GM21786 (cell line): Measurements from ENCODE around the gene PALM.
A peak's percentile ranks its signal among the peaks of the same experiment; 100 is the strongest.
"Not testable (repeated sequence)": the region's sequence is repeated elsewhere in the genome, so short reads cannot be mapped to it uniquely, and the experiment has no call there.

Experiments used
- ATAC-seq: cut with Tn5 transposase; IDR thresholded peaks from one replicate; pipeline ENCODE4 v1.9.1; 2021; ENCODE audit not compliant: unreplicated experiment

PALM gene

DNA sequence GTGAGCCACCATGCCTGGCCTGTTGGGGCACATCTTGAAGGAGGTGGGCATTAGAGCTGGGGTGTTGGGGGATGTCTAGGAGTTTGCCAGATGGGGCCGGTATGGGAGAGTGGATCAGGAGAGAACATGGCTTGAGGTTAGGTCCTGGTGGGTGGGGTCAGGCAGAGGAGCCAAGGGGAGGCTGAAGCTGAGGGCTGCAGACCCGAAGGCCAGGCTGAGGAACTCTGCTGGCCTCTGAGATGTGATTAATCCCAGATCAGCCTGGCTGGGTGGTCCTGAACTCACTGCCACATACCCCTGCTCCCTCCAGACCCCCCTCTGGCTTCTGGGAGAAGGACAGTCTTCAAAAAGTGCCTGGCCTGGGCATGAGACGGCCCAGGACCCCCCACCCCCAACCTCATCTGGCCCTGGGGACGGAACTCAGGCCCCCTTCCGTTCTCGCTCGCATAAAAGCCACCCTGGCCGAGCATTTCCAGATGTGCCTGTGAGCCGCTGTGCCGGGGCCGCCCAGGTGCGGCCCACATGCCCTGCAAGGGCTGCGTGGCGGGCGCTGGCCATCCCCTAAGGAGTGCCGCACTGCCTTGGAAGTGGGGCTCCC is 29.8 kb upstream of the PALM start:
- no peak for ATAC-seq

DNA sequence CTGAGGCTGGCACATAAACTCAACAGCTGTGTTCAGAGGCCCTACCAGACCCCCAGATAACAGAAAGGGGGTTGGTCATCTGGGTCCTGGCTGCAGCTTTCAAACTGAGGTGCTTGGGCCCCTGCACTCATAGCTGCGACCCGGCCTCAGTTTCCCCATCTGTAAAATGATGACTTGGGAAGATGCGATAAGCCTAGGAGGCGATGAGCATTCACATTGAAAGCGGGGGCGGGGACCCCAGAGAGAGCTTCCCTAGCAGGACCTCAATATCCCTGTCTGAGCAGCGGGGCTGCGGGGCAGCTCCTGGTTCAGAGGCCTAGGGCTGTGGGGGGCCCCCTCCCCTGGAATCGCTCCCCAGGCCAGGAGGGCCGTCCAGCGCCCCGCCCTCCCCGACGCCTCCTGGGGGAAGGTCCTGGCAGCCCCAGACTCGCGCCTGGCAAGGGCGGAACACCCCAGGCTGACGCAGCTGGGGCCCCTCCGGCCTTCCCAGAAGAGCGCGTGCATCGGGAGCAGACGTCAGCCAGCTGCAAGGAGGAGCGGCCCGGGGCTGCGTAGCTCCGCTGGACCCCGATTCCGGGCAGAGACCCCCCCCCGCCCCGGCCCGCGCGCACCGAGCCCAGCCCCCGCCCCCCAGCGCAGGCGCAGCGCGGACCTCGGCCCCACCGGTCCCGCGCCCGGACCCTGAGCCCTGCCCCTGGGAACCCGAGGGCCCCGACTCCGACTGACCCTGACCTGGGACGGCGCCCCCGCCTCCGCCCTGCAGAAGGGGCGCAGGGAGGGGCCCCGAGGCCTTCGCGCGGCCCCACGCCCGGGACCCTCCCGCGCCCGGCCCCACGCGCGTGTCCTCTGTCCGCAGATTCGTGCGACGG is 29.1 kb upstream of the PALM start:
- no peak for ATAC-seq

DNA sequence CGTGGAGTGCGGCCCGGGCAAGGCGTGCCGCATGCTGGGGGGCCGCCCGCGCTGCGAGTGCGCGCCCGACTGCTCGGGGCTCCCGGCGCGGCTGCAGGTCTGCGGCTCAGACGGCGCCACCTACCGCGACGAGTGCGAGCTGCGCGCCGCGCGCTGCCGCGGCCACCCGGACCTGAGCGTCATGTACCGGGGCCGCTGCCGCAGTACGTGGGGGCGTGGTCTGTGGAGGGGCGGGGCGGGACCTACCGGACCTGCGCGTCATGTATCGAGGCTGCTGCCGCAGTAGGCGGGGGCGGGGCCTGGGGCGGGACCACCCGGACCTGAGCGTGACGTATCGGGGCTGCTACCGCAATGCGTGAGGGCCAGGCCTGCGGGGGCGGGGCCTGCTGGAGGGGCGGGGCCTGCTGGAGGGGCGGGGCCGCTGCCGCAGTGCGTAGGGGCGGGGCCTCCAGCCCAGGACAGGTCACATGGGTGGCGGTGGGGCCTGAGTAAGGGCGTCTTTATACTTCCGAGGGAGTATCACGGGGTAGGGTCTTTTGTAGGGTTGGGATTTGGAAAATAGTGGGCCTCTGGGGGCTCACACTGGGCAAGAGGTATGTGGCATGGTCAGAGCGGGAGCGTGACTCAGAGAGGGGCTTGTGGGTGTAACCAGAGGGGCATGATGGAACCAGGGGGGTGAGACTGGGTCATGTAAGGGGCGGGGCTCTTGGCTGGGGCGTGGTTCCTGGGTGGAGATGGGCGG is 28.3 kb upstream of the PALM start:
- peak; percentile 72 for ATAC-seq

DNA sequence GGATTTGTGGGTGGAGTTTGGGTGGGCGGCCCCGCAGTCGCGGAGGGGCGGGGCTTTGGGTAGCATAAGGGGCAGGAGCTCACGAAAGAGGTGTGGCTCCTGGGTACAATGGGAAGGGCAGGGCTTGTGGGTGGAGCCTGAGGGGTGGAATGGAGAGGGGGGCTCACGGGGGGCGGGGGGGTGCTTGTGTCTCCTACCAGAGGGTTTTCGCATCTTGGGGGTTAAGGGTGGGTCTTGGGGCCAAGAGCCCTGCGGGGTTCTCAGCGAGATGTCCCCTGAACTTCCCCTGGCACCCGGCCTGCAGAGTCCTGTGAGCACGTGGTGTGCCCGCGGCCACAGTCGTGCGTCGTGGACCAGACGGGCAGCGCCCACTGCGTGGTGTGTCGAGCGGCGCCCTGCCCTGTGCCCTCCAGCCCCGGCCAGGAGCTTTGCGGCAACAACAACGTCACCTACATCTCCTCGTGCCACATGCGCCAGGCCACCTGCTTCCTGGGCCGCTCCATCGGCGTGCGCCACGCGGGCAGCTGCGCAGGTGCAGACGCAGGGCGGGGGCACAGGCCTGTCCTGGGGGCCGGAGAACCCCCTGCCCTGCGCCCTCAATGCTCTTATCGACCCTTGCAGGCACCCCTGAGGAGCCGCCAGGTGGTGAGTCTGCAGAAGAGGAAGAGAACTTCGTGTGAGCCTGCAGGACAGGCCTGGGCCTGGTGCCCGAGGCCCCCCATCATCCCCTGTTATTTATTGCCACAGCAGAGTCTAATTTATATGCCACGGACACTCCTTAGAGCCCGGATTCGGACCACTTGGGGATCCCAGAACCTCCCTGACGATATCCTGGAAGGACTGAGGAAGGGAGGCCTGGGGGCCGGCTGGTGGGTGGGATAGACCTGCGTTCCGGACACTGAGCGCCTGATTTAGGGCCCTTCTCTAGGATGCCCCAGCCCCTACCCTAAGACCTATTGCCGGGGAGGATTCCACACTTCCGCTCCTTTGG is 27.4 kb upstream of the PALM start:
- no peak for ATAC-seq

DNA sequence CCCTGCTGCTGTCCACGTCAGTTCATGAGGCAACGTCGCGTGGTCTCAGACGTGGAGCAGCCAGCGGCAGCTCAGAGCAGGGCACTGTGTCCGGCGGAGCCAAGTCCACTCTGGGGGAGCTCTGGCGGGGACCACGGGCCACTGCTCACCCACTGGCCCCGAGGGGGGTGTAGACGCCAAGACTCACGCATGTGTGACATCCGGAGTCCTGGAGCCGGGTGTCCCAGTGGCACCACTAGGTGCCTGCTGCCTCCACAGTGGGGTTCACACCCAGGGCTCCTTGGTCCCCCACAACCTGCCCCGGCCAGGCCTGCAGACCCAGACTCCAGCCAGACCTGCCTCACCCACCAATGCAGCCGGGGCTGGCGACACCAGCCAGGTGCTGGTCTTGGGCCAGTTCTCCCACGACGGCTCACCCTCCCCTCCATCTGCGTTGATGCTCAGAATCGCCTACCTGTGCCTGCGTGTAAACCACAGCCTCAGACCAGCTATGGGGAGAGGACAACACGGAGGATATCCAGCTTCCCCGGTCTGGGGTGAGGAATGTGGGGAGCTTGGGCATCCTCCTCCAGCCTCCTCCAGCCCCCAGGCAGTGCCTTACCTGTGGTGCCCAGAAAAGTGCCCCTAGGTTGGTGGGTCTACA is 25.9 kb upstream of the PALM start:
- ATAC-seq: no peak

DNA sequence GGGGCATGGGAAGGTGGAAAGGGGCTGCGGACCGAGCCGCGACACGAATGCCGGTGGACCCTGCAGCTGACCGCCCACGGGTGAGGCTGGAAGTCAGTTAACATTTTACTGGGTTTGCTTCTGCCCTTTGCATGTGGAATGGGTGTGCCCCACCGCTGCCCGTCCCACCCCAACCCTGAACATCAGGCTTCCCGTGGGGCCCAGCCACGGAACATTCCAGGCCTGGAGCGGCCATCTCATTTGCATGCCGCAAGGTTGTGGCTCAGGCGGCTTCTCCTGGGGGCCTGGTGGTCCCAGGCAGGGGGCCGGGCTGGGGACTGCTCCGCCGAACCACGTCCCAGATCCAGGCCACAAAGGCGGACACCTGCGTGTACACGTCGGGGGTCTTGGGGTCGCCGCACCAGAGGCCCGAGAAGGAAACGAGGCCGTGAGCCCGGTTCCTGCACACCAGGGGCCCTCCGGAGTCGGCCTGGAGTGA is 23.2 kb upstream of the PALM start:
- no peak for ATAC-seq

DNA sequence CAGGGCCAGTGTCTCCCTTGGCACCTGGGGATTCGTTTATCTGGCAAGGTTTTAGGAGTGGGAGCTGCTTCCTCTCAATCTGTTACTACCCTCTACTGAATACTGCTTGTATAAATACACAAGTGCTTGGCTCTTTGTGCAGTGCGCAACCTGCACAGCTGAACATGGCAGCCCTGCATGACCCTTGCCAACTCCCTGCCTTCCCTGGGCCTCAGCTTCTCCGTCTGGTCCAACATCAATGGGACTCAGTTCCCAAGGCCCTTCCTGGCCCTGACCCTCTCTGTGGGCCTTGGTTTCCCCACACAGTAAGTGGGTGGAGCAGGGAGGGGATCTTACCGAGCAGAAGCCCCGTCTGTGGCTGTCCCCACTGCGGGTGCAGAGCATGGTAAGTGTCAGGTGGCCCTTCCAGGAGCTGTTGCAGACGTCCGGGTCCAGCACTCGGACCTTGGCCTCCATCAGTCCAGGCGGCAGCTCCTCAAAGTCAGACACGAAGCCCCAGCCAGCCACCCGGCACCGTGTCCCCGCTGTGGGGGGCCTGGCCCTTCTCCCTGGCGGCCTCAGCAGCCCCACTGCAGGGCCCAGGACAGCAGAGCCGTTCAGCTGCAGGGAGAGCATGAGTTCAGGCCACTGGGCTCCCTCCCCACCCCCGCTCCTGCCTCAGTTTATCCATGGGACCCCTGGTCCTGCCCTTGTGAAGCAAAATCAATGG is 22.0 kb upstream of the PALM start:
- no peak for ATAC-seq

DNA sequence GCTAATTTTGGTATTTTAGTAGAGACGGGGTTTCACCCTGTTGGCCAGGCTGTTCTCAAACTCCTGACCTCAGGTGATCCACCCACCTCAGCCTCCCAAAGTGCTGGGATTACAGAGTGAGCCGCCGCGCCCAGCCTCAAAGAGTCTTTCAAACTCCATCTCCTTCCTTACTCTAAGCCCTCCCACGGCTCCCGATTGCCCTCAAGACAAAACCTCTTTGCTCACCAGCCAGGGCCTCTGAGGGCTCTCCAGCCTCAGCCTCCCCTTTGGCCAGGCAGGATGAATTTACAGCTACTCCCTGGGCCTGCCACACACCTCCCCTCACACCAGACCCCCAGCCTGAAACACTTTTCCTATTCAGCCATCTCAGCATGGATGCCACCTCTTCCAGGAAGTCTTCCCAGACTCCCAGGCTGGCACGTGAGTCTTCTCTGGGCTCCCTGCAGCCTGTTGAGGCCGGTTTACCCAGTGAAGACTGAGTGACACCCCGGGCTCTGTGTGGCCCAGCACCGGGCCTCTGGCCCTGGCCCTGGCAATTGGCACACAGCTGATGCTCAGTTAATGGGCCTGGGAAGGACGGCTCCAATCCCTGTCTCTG is 21.1 kb upstream of the PALM start:
- ATAC-seq: no peak

DNA sequence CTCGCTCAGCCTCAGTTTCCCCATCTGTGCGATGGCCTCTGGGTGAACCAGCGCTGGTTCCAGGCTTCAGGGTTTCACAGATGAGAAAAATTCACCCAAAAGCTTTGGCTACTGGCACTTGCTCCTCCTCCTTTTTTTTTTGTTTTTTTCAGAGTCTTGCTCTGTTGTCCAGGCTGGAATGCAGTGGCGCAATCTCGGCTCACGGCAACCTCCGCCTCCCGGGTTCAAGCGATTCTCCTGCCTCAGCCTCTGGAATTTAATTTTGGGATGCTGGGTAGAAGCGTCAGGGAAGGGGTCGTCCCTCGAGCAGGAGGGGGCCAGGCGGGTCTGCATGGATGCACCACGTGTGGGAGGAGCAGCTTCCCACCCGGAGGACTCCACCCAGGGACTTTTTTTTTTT is 20.5 kb upstream of the PALM start:
- ATAC-seq: no peak

DNA sequence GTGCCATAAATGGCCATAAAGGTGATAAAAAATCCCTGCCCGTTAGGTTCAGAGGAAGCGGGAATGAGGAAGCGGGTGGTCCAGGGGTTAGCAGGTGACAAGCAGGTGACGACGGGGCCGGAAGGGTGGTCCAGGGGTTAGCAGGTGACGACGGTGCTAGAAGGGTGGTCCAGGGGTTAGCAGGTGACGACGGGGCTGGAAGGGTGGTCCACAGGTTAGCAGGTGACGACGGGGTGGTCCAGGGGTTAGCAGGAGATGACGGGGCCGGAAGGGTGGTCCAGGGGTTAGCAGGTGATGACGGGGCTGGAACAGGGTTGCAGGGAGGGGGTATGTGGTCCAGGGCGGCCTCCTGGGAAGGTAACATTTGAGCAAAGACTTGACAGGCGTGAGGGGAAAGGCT is 19.7 kb upstream of the PALM start:
- no peak for ATAC-seq

DNA sequence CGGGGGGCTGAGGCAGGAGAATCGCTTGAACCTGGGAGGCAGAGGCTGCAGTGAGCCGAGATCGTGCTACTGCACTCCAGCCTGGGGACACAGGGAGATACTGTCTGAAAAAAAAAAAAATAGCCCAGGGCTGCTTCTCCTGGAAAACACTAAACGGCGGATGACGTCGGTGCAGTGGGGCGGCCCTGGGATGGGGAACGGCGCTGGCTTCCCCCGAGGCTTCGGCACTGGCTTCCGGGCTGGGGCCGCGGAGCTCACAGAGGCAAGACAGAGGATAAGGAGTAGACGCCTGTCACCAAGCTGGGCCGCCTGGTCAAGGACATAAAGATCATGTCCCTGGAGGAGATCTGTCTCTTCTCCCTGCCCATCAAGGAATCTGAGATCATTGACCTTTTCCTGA is 18.5 kb upstream of the PALM start:
- ATAC-seq: no peak

DNA sequence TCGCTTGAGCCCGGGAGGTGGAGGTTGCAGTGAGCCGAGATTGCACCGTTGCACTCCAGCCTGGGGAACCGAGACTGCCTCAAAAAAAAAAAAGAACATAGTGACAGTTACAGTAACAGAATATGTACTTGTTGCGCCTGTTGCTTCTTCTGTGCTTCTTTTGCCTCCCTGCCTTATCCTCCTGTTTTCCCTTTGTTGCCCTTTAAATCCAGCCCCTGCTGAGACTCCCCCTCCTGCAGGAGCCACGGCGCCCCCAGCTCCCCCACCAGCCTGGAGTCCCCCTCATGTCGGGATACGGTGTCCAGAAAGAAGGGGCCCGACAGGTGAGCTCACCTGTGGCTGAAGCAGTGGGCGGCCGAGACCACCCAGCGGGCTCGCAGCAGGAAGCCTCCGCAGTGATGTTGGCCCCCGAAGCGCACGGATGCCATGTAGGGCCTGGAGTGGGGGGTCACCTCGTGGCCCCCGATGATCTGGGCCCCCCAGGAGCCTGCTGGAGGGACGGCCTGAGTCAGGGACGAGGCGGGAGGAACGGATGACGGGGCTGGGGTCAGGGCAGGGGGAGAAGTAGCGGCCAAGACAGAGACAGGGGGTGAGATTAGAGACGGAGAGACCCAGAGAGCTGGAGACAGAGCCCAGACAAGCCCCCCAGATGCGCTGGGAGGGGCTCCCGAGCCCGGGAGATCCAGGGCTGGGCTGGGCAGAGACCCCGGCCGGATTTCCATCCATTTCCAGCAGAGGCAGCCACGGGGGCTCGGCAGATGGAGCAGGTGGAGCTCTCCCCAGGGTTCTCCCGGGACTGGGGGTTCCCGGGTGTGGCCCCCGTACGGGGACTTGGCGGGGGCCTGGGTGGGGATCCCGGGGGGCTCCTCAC is 14.0 kb upstream of the PALM start:
- ATAC-seq: no peak

DNA sequence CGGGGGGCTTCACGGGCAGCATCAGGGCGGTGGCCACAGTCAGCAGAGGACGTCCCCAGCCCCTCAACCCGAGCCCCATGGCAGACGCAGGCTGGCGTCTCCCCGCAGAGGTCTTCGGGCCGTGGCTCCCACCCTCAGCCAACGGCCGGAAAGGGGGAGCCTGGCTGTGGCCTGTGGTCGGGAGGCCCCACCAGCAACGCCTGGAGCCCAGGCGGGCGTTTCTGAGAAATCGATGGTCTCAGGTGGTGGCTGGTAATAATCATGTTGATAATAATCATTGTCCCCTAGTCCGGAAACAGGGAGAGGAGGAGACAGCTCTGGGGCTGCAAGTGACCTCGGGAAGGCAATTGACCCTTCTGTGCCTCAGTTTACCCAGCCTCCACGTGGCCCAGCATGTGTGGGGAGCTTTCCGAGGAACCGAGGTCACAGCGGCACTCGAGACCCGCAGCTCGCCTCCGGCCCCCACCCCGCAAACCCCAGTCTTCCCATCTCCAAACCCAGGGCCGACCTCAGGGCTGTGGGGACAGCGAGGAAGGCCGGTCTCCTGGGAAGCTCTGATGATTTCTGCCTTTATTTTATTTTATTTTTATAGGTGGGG is 13.3 kb upstream of the PALM start, which contains the start of gene PRSS57:
TSS of gene PRSS57 (minus strand) at position 101 of the 598 bp plus-strand sequence. CDS start at position 79, 22 bp downstream.
- ATAC-seq: no peak

DNA sequence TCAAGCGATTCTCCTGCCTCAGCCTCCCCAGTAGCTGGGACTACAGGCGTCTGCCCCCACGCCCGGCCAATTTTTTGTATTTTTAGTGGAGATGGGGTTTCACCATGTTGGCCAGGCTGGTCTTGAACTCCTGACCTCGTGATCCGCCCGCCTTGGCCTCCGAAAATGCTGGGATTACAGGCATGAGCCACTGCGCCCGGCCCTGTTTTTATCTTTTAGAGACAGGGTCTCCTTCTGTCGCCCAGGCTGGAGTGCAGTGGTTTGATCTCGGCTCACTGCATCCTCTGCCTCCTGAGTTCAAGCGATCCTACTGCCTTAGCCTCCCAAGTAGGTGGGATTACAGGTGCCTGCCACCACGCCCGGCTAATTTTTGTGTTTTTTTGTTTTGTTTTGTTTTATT is 10.2 kb upstream of the PALM start:
- not testable (repeated sequence) for ATAC-seq

DNA sequence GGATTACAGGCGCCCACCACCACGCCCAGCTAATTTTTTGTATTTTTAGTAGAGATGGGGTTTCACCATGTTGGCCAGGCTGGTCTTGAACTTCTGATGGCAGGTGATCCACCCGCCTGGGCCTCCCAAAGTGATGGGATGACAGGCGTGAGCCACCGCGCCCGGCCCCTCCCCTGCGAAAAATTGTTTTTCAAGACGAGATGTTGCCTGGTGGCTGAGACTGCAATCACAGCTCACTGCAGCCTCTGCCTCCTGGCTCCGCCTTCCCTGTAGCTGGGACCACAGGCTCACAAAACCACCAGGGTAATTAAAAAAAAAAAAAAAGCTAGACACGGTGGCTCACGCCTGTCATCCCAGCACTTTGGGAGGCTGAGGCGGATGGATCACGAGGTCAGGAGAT is 8.8 kb upstream of the PALM start:
- not testable (repeated sequence) for ATAC-seq

DNA sequence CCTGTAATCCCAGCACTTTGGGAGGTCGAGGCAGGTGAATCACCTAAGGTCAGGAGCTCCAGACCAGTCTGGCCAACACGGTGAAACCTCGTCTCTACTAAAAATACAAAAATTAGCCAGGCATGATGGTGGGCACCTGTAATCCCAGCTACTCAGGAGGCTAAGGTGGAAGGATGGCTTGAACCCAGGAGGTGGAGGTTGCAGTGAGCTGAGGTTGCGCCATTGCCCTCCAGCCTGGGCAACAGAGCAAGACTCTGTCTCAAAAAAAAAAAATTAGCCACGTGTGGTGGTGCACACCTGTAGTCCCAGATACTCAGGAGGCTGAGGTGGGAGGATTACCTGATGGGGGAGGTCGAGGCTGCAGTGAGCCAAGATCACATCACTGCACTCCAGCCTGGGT is 5.9 kb upstream of the PALM start:
- ATAC-seq: not testable (repeated sequence)

DNA sequence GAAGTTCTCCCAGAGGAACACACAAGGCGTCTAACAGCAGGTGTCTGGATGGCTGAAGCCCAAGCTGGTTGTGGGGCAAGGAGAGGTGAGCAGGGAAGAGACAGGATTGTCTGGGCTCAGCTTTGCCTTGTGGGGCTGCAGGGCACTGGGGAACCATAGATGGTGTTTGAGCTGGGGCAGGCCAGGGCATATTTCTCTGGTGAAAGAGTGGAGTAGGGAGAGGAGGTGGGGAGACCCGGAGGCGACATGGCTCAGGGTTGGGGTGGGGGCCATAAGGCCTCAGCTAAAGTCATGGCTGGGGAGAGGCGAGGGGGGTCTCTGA is 5.4 kb upstream of the PALM start:
- ATAC-seq: no peak
